Pancreas (tissue), 10 donors: ENCODE data around the gene CRYBB1. TPM values are rescaled to one million over a fixed set of nuclear protein-coding genes. Genes with fewer than 3 reads are reported as not detected.

Experiments
- ATAC-seq, 4 donors: fragments of 200-7000 bp; cut with Tn5 transposase; one replicate each; pipeline versions ENCODE4 v1.8.0 to v1.9.1; 2020; ENCODE audit warnings: mild to moderate bottlenecking in 4 of 4, moderate library complexity in 4 of 4
- DNase-seq, 6 donors: peaks; one replicate each; pipeline ENCODE4 v3.0.0-alpha.2; 2020
- FAIRE-seq: peaks from 2 replicates; lab custom pipeline; 2012; peaks lifted over from hg19 to GRCh38; lab: Jason Lieb, UNC
- H3K27ac ChIP-seq, 4 donors: fragments of 200-600 bp; sonication (generic); 1 replicate in 3 of 4; 2 replicates in 1 of 4; pipeline versions ENCODE4 v1.5.0 to v1.8.0; 2020
- H3K27me3 ChIP-seq, 4 donors: fragments of 200-600 bp; one replicate each; pipeline ENCODE4 v1.8.0; 2021
- H3K36me3 ChIP-seq, 3 donors: fragments of 200-600 bp; sonication (generic) in 1 of 3; one replicate each; pipeline versions ENCODE4 v1.5.0 to v1.8.0; 2020 to 2021
- H3K4me1 ChIP-seq, 3 donors: fragments of 200-600 bp; one replicate each; pipeline ENCODE4 v1.8.0; 2021
- H3K4me3 ChIP-seq, 4 donors: fragments of 200-600 bp; sonication (generic) in 2 of 4; one replicate each; pipeline versions ENCODE4 v1.5.0 to v1.8.0; 2020 to 2021
- H3K9me3 ChIP-seq, 4 donors: fragments of 200-600 bp; one replicate each; pipeline ENCODE4 v1.8.0; 2021
- WGBS, 2 donors: extraction: QIAGEN DNeasy Blood & Tissue Kit; methylation state at CpG; one replicate each; pipeline ENCODE4 v1.1.7; 2013; 5-methylcytosine and 5-hydroxymethylcytosine counted together
- intact Hi-C, 3 donors: fragments of 100-400 bp; cut with DNase I; formaldehyde crosslinking; loops; one replicate each; pipeline versions ENCODE4 v1.11.1 to v1.14.2; 2022
- microRNA-seq, 2 donors: library from miRNA; unstranded; fragments of <30 nt; microRNA quantifications; one replicate each; pipeline versions ENCODE4 to v1.1.0, GENCODE V29; 2019 to 2020
- polyA plus RNA-seq, 2 donors: library from polyadenylated mRNA; stranded (reverse); fragments of 200-250 nt; gene quantifications; one replicate each; pipeline ENCODE4 v1.2.3, GENCODE V29; 2013
- total RNA-seq, 6 donors: library from RNA; stranded (reverse); fragmentation: NEBNext Ultra II Directional in 4 of 6; extraction: Animal tissue kit (Norgen Biotek cat#: 25700) in 4 of 6; gene quantifications; one replicate each; pipeline versions ENCODE4 v1.2.1 to v1.2.4, GENCODE V29; 2021 to 2023
- TF ChIP-seq, protein P1 (sequence below), 4 donors: fragments of 200-600 bp; sonication (generic) in 3 of 4; IDR thresholded peaks; one replicate each; pipeline versions ENCODE4 v1.5.0 to v1.8.0; 2021; ENCODE audit warnings: antibody characterized with exemption in 4 of 4
- donor health status: healthy with polysubstance abuse.
- donor health status: DM: no; HTN: no; CAD: no; lungs with moderate emphysema.
- donor health status: DM: no; HTN: no; CAD: no.
- donor health status: control.
- donor health status: control.
- donor health status: Bipolar disorder and iron deficiency.
- donor health status: DM: yes; HTN: yes; CAD: no.
- donor health status: DM: no; HTN: no; CAD: no.
- donor health status: DM: no; HTN: no; CAD: no.
- donor health status: DM: yes; HTN: yes; CAD: no.

CRYBB1 gene
- total and polyA plus RNA-seq, 8 donors, result 0.14 to 0.66 (median 0.34) TPM; not detected in 3

DNA sequence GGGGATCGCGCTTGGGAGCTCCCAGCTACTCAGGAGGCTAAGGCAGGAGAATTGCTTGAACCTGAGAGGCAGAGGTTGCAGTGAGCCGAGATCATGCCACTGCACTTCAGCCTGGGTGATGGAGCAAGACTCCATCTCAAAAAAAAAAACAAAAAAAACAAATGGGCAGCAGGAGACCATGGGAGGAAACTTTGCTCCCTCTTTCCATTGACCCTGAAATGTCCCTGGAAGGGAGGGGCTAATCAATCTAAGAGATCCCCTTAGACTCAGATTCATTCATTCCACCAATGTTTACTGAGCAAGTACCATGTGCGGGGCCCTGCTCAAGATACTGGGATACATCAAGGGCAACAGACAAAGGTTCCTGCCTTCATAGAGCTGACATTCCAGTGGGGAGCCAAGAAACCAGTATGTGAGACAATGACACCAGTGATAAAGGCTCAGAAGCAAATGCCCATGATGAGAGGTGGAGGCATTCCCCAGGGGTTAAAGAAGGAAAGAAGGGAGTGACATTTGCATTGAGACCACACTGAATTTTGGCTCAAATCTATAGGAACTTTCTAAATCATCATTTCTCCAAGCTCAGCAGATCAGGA lies 67.8 kb downstream of the CRYBB1 start:
- WGBS, 2 donors, result 64 to 68% methylated on average over 4 of the region's 4 CpGs
- peak overlapping the region in 2 of 4 donors; percentile 82 to 85 for H3K27ac ChIP-seq
- H3K27me3 ChIP-seq, result no peaks in the 10 kb centered on the region
- FAIRE-seq (no peak), ATAC-seq (no peak), DNase-seq (no peak)
- H3K4me1 ChIP-seq, result peaks cover 19 to 45% (median 26%) of the 10 kb centered on the region in 3 donors
- no peak overlapping the region for H3K4me3 ChIP-seq
- TF ChIP-seq, protein P1, sequence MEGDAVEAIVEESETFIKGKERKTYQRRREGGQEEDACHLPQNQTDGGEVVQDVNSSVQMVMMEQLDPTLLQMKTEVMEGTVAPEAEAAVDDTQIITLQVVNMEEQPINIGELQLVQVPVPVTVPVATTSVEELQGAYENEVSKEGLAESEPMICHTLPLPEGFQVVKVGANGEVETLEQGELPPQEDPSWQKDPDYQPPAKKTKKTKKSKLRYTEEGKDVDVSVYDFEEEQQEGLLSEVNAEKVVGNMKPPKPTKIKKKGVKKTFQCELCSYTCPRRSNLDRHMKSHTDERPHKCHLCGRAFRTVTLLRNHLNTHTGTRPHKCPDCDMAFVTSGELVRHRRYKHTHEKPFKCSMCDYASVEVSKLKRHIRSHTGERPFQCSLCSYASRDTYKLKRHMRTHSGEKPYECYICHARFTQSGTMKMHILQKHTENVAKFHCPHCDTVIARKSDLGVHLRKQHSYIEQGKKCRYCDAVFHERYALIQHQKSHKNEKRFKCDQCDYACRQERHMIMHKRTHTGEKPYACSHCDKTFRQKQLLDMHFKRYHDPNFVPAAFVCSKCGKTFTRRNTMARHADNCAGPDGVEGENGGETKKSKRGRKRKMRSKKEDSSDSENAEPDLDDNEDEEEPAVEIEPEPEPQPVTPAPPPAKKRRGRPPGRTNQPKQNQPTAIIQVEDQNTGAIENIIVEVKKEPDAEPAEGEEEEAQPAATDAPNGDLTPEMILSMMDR (IDR thresholded peaks at IDR 0.05), result no peak
- peaks cover 0 to 5% (median 0%) of the 10 kb centered on the region in 3 donors for H3K36me3 ChIP-seq
- intact Hi-C loops, result no loop called here
- H3K9me3 ChIP-seq, result no peaks in the 10 kb centered on the region

Small RNA genes lying within 50 kb of the gene (microRNA-seq; reads per million reads assigned to microRNA genes)
- 8.1 to 22.4 reads per million in 2 donors for gene MIR548J

Other genes with a start within 250 kb of the CRYBB1 start
- gene ASPHD2, start 188.8 kb downstream of the CRYBB1 start, total RNA-seq, result under 1 TPM; 0.14 to 0.75 (median 0.27) TPM
- under 1 TPM; 0.23 to 0.33 TPM for gene ASPHD2, start 188.8 kb downstream of the CRYBB1 start, polyA plus RNA-seq
- 10 to 100 TPM; 14.4 to 24.7 (median 19.6) TPM for gene HPS4, start 134.2 kb downstream of the CRYBB1 start, total RNA-seq
- gene HPS4, start 134.2 kb downstream of the CRYBB1 start, polyA plus RNA-seq, result 10 to 100 TPM; 20.5 to 29.5 TPM
- gene SRRD, start 134.2 kb downstream of the CRYBB1 start, total RNA-seq, result 10 to 100 TPM in 4 of 6 donors, 1 to 10 TPM in 2; 9.5 to 13.6 (median 10.8) TPM
- 10 to 100 TPM in 1 of 2 donors, 1 to 10 TPM in 1; 6.3 to 11.2 TPM for gene SRRD, start 134.2 kb downstream of the CRYBB1 start, polyA plus RNA-seq
- 10 to 100 TPM; 11.0 to 24.2 (median 15.7) TPM for gene TFIP11, start 105.6 kb downstream of the CRYBB1 start, total RNA-seq
- gene TFIP11, start 105.6 kb downstream of the CRYBB1 start, polyA plus RNA-seq, result 10 to 100 TPM; 20.5 to 26.7 TPM
- 100 to 1,000 TPM; 156 to 534 (median 212) TPM for gene TPST2, start 27.9 kb downstream of the CRYBB1 start, total RNA-seq
- 100 to 1,000 TPM in 1 of 2 donors, 10 to 100 TPM in 1; 91.4 to 135 TPM for gene TPST2, start 27.9 kb downstream of the CRYBB1 start, polyA plus RNA-seq
- gene CRYBA4, start 3.9 kb upstream of the CRYBB1 start, total RNA-seq, result under 1 TPM in 1 of 6 donors, not detected in 5; 0.19 TPM
- not detected for gene CRYBA4, start 3.9 kb upstream of the CRYBB1 start, polyA plus RNA-seq
- gene MIAT, start 39.6 kb upstream of the CRYBB1 start, total RNA-seq, result under 1 TPM; 0.35 to 0.78 (median 0.60) TPM
- gene MIAT, start 39.6 kb upstream of the CRYBB1 start, polyA plus RNA-seq, result under 1 TPM; 0.28 to 0.42 TPM